COLO668 (cell line): ENCODE measurements around the gene MAD1L1.
"Not testable (repeated sequence)": the region's sequence is repeated elsewhere in the genome, so short reads cannot be mapped to it uniquely, and the experiment has no call there.

Experiments
- DNase-seq: peaks from one replicate; lab custom pipeline; 2025; ENCODE audit not compliant: unreplicated experiment; lab: John Stamatoyannopoulos, UW

MAD1L1 gene

GRCh38 chr7:2180081-2180480 lies 52.7 kb downstream of the MAD1L1 start:
- DNase-seq: no peak

GRCh38 chr7:2175514-2175913 lies 57.2 kb downstream of the MAD1L1 start:
- no peak for DNase-seq

GRCh38 chr7:2175091-2175490 lies 57.7 kb downstream of the MAD1L1 start:
- DNase-seq: no peak

GRCh38 chr7:2173189-2173827 lies 59.4 kb downstream of the MAD1L1 start:
- DNase-seq: peak; percentile 65

GRCh38 chr7:2172311-2173188 lies 60.2 kb downstream of the MAD1L1 start:
- DNase-seq: peak; percentile 72

GRCh38 chr7:2171855-2172254 lies 60.9 kb downstream of the MAD1L1 start:
- peak; percentile 69 for DNase-seq

- DNase-seq: no peak
Measured at GRCh38 chr7:2170576-2171521, 61.9 kb downstream of the MAD1L1 start.

- DNase-seq: peak; percentile 58
Measured at GRCh38 chr7:2169923-2170575, 62.7 kb downstream of the MAD1L1 start.

- peak; percentile 37 for DNase-seq
Measured at GRCh38 chr7:2168615-2169311, 64.0 kb downstream of the MAD1L1 start.

GRCh38 chr7:2166625-2167280 lies 66.0 kb downstream of the MAD1L1 start:
- DNase-seq: peak; percentile 62

- DNase-seq: no peak
Measured at GRCh38 chr7:2165610-2166594, 66.8 kb downstream of the MAD1L1 start.

- no peak for DNase-seq
Measured at GRCh38 chr7:2165239-2165609, 67.5 kb downstream of the MAD1L1 start.

GRCh38 chr7:2164646-2165045 lies 68.1 kb downstream of the MAD1L1 start:
- no peak for DNase-seq

GRCh38 chr7:2163600-2164555 lies 68.9 kb downstream of the MAD1L1 start:
- DNase-seq: no peak

- peak; percentile 31 for DNase-seq
Measured at GRCh38 chr7:2162959-2163358, 69.8 kb downstream of the MAD1L1 start.

GRCh38 chr7:2162004-2162902 lies 70.5 kb downstream of the MAD1L1 start:
- DNase-seq: not testable (repeated sequence)
